ENCODE results near the gene CDT1. TPM values are rescaled to one million over a fixed set of nuclear protein-coding genes. Genes with fewer than 3 reads are reported as not detected.

Gene CDT1
- total RNA-seq, 1 donor, result 69.7 TPM

- DNase-seq (ENCODE audit: low read depth in 2 of 3, low spot score in 2 of 3), result peak in 2 of 3 donors; percentile 33 to 39
Measured at GRCh38 chr16:88854306-88855111, 50.9 kb downstream of the CDT1 start.

- DNase-seq (ENCODE audit: low read depth in 2 of 3, low spot score in 2 of 3), result no peak
Measured at GRCh38 chr16:88855176-88855575, 51.6 kb downstream of the CDT1 start.

- no peak for DNase-seq (ENCODE audit: low read depth in 2 of 3, low spot score in 2 of 3)
Measured at GRCh38 chr16:88855736-88856121, 52.1 kb downstream of the CDT1 start.

GRCh38 chr16:88856122-88856827, 52.7 kb downstream of the CDT1 start:
- DNase-seq (ENCODE audit: low read depth in 2 of 3, low spot score in 2 of 3), result no peak

- peak; percentile 92 to 95 (median 93) for DNase-seq (ENCODE audit: low read depth in 2 of 3, low spot score in 2 of 3)
Measured at GRCh38 chr16:88856828-88857727, 53.5 kb downstream of the CDT1 start, which contains the start of the genes GALNS and TRAPPC2L. Gene GALNS (minus strand): TSS chr16:88856947. CDS start chr16:88856877, 70 bp downstream. Gene TRAPPC2L (plus strand): TSS chr16:88857127. CDS start chr16:88857151, 24 bp downstream.

- DNase-seq (ENCODE audit: low read depth in 2 of 3, low spot score in 2 of 3), result peak; percentile 39 to 84 (median 81)
Measured at GRCh38 chr16:88857728-88858339, 54.2 kb downstream of the CDT1 start.

Other genes with a start within 250 kb of the CDT1 start
- 13.5 TPM for gene ZC3H18, start 233.4 kb upstream of the CDT1 start, total RNA-seq
- gene IL17C, start 165.2 kb upstream of the CDT1 start, total RNA-seq, result under 0.01 TPM
- 325 TPM for gene CYBA, start 152.7 kb upstream of the CDT1 start, total RNA-seq
- gene MVD, start 140.7 kb upstream of the CDT1 start, total RNA-seq, result 38.2 TPM
- 6.7 TPM for gene SNAI3, start 117.3 kb upstream of the CDT1 start, total RNA-seq
- gene RNF166, start 97.4 kb upstream of the CDT1 start, total RNA-seq, result 42.5 TPM
- 7.5 TPM for gene CTU2, start 97.3 kb upstream of the CDT1 start, total RNA-seq
- gene PIEZO1, start 18.6 kb upstream of the CDT1 start, total RNA-seq, result 394 TPM
- 95.9 TPM for gene APRT, start 8.1 kb downstream of the CDT1 start, total RNA-seq
- 20.5 TPM for gene GALNS, start 53.2 kb downstream of the CDT1 start, total RNA-seq
- gene TRAPPC2L, start 53.3 kb downstream of the CDT1 start, total RNA-seq, result 42.3 TPM
- gene PABPN1L, start 62.9 kb downstream of the CDT1 start, total RNA-seq, result 0.54 TPM
- 32.0 TPM for gene CBFA2T3, start 173.4 kb downstream of the CDT1 start, total RNA-seq